ENCODE measurements around the gene SUGP1.

GRCh38 chr19:19270749-19271571, 49.3 kb downstream of the SUGP1 start:
- TF ChIP-seq, protein P1, sequence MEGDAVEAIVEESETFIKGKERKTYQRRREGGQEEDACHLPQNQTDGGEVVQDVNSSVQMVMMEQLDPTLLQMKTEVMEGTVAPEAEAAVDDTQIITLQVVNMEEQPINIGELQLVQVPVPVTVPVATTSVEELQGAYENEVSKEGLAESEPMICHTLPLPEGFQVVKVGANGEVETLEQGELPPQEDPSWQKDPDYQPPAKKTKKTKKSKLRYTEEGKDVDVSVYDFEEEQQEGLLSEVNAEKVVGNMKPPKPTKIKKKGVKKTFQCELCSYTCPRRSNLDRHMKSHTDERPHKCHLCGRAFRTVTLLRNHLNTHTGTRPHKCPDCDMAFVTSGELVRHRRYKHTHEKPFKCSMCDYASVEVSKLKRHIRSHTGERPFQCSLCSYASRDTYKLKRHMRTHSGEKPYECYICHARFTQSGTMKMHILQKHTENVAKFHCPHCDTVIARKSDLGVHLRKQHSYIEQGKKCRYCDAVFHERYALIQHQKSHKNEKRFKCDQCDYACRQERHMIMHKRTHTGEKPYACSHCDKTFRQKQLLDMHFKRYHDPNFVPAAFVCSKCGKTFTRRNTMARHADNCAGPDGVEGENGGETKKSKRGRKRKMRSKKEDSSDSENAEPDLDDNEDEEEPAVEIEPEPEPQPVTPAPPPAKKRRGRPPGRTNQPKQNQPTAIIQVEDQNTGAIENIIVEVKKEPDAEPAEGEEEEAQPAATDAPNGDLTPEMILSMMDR (IDR thresholded peaks at IDR 0.05), result no peak
- TF ChIP-seq, protein P2, sequence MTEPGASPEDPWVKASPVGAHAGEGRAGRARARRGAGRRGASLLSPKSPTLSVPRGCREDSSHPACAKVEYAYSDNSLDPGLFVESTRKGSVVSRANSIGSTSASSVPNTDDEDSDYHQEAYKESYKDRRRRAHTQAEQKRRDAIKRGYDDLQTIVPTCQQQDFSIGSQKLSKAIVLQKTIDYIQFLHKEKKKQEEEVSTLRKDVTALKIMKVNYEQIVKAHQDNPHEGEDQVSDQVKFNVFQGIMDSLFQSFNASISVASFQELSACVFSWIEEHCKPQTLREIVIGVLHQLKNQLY (CRISPR knock-in tag; IDR thresholded peaks at IDR 0.05), result no peak
- TF ChIP-seq ELF4 (CRISPR knock-in tag; IDR thresholded peaks at IDR 0.05; ENCODE audit: low read depth) (no peak), TEAD4 (CRISPR knock-in tag; IDR thresholded peaks at IDR 0.05) (no peak), TCF7 (CRISPR knock-in tag; IDR thresholded peaks at IDR 0.05; ENCODE audit: low read depth) (no peak)
